Progenitor cell of endocrine pancreas (in vitro differentiated cells): ENCODE data around the gene GRK5. TPM values are rescaled to one million over a fixed set of nuclear protein-coding genes. Genes with fewer than 3 reads are reported as not detected.

Experiments used
- DNase-seq: peaks from one replicate; pipeline ENCODE4 v3.0.0; 2021; ENCODE audit warnings: low spot score; ENCODE audit not compliant: unreplicated experiment
- H3K27ac Mint-ChIP-seq: 2 replicates; pipeline ENCODE4 v1.8.0; 2021; ENCODE audit warnings: mild to moderate bottlenecking, moderate library complexity, mixed read lengths
- H3K27me3 Mint-ChIP-seq: 2 replicates; pipeline ENCODE4 v1.8.0; 2021; ENCODE audit warnings: mixed read lengths
- H3K36me3 Mint-ChIP-seq: 2 replicates; pipeline ENCODE4 v1.8.0; 2022; ENCODE audit warnings: mixed read lengths; ENCODE audit not compliant: insufficient read depth
- H3K4me1 Mint-ChIP-seq: 2 replicates; pipeline ENCODE4 v1.8.0; 2021; ENCODE audit warnings: low read depth, mixed read lengths
- H3K4me3 Mint-ChIP-seq: 2 replicates; pipeline ENCODE4 v1.8.0; 2021; ENCODE audit warnings: low read depth, mild to moderate bottlenecking, moderate library complexity, mixed read lengths
- H3K9me3 Mint-ChIP-seq: 2 replicates; pipeline ENCODE4 v1.8.0; 2021; ENCODE audit warnings: low read depth, mixed read lengths
- CTCF ChIP-seq: fragments of 200-600 bp; sonication (generic); IDR thresholded peaks from one replicate; pipeline ENCODE4 v1.5.0; 2021; ENCODE audit warnings: antibody characterized with exemption, mild to moderate bottlenecking; ENCODE audit not compliant: unreplicated experiment
- total RNA-seq: library from RNA; stranded (reverse); gene quantifications from 2 replicates; pipeline ENCODE4 v1.2.1, GENCODE V29; 2021

GRK5 gene
- total RNA-seq, 1 donor from 2014 or later: 21.6 TPM

GRCh38 chr10:119343011-119343601 is 135.7 kb downstream of the GRK5 start:
- Mint-ChIP-seq H3K9me3 (no peaks in the 10 kb centered on the region), H3K27me3 (no peaks in the 10 kb centered on the region), H3K27ac (no peak overlapping the region), H3K36me3 (peaks cover 2% of the 10 kb centered on the region), H3K4me3 (no peak overlapping the region), H3K4me1 (peaks cover 7% of the 10 kb centered on the region)
- no peak for DNase-seq
- no peak for TF ChIP-seq CTCF

GRCh38 chr10:119344381-119344780 is 137.0 kb downstream of the GRK5 start:
- Mint-ChIP-seq H3K27ac (no peak overlapping the region), H3K27me3 (no peaks in the 10 kb centered on the region)
- no peak for TF ChIP-seq CTCF

GRCh38 chr10:119346095-119346832 is 138.9 kb downstream of the GRK5 start:
- DNase-seq: no peak
- Mint-ChIP-seq H3K4me3 (no peak overlapping the region), H3K36me3 (peaks cover 6% of the 10 kb centered on the region), H3K9me3 (peaks cover 6% of the 10 kb centered on the region), H3K27me3 (no peaks in the 10 kb centered on the region), H3K27ac (no peak overlapping the region), H3K4me1 (peaks cover 12% of the 10 kb centered on the region)
- no peak for TF ChIP-seq CTCF

More at GRCh38 chr10:119344381-119344780, 137.0 kb downstream of the GRK5 start:
- Mint-ChIP-seq H3K9me3 (no peaks in the 10 kb centered on the region), H3K4me1 (peaks cover 6% of the 10 kb centered on the region), H3K36me3 (peaks cover 2% of the 10 kb centered on the region), H3K4me3 (no peak overlapping the region)
- no peak for DNase-seq

DNA sequence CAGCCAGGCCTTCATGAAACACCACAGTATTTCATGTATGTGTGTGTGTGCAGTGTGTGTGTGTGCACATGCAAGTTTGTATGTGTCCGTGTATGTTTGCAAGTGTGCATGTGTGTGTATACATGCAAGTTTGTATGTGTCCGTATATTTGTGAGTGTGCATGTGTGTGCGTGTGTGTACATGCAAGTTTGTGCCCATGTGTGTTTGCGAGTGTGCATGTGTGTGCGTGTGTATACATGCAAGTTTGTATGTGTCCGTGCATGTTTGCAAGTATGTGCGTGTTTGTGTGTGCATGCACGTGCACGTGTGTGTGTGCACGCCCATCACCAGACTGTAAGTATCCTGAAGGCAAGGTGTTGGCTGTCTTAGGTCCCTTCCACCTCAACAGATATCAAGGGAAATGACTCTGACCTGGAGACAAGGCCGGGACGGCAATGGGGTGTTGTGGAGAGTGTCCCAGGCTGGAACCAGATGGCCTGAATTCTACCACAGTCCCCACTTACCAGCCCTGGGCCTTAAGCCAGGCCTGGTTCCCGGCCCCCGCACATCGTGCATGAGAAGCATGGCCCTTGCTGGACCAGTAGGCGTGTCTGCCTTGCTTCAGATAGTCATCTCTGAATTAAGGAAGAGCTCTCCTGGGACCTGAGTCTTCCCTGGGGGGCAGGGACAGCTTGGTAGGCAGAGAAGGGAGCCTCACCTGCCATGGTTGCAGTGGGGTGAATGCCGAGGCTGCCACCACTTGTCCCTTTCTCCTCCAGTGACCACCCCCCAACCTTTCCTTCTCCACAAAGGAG is 140.0 kb downstream of the GRK5 start:
- no peak for TF ChIP-seq CTCF
- DNase-seq: no peak
- Mint-ChIP-seq H3K9me3 (peaks cover 9% of the 10 kb centered on the region), H3K4me1 (peaks cover 11% of the 10 kb centered on the region), H3K27me3 (no peaks in the 10 kb centered on the region), H3K4me3 (no peak overlapping the region), H3K27ac (no peak overlapping the region), H3K36me3 (peaks cover 9% of the 10 kb centered on the region)

GRCh38 chr10:119348106-119348505 is 140.7 kb downstream of the GRK5 start:
- peaks cover 9% of the 10 kb centered on the region for H3K9me3 Mint-ChIP-seq
- H3K27ac Mint-ChIP-seq: no peak overlapping the region
- peaks cover 11% of the 10 kb centered on the region for H3K4me1 Mint-ChIP-seq
- H3K4me3 Mint-ChIP-seq: no peak overlapping the region
- peaks cover 12% of the 10 kb centered on the region for H3K36me3 Mint-ChIP-seq
- DNase-seq: no peak
- H3K27me3 Mint-ChIP-seq: no peaks in the 10 kb centered on the region
- no peak for TF ChIP-seq CTCF
